Measurements from ENCODE around the gene MKNK2. TPM values are rescaled to one million over a fixed set of nuclear protein-coding genes. Genes with fewer than 3 reads are reported as not detected.

The MKNK2 gene
- polyA plus RNA-seq, 1 experiment: 31.1 TPM

DNA sequence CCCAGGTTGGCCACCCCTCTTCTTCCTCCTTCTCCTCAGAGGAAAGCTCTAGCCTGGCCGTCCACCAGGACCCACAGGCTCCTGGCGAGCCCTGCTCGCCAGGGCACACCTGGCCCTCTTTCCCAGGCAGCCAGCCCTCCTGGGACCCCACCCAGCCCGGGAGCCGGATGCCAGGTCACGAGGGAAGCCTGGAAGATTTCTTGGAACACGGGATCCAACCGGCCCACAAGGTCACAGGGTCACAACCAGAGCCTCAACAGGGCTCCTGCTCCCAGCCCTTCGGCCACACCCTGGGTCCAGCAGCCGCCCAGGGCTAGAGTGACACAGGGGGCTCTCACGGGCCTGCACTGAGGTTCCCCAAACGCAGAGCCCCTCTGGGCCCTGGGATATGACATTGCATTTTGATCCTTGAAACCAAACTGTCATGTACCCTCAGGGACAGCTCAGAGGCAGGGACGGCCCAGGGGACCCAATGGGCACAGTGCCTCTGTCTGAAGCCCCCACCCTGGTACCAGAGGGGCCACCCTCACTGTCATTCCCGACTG lies 5.5 kb downstream of the MKNK2 start:
- TF ChIP-seq, protein P1, sequence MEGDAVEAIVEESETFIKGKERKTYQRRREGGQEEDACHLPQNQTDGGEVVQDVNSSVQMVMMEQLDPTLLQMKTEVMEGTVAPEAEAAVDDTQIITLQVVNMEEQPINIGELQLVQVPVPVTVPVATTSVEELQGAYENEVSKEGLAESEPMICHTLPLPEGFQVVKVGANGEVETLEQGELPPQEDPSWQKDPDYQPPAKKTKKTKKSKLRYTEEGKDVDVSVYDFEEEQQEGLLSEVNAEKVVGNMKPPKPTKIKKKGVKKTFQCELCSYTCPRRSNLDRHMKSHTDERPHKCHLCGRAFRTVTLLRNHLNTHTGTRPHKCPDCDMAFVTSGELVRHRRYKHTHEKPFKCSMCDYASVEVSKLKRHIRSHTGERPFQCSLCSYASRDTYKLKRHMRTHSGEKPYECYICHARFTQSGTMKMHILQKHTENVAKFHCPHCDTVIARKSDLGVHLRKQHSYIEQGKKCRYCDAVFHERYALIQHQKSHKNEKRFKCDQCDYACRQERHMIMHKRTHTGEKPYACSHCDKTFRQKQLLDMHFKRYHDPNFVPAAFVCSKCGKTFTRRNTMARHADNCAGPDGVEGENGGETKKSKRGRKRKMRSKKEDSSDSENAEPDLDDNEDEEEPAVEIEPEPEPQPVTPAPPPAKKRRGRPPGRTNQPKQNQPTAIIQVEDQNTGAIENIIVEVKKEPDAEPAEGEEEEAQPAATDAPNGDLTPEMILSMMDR (IDR thresholded peaks at IDR 0.05; ENCODE audit: low read depth, low read length): no peak
- H3K4me3 ChIP-seq (ENCODE audit: low read depth, low read length): no peak overlapping the region
- ChIA-PET CTCF (no interaction called here), POLR2A (no interaction called here)
- no peak overlapping the region for H3K27ac ChIP-seq (ENCODE audit: low read depth, low read length)
- H3K9me3 ChIP-seq (ENCODE audit: control insufficient read depth, insufficient read depth, low read length): no peaks in the 10 kb centered on the region; the same call in 1 of the 2 replicates
- no peaks in the 10 kb centered on the region for H3K27me3 ChIP-seq (ENCODE audit: control insufficient read depth, insufficient read depth, low read length)
- no peak for DNase-seq (ENCODE audit: low read depth, low spot score)

DNA sequence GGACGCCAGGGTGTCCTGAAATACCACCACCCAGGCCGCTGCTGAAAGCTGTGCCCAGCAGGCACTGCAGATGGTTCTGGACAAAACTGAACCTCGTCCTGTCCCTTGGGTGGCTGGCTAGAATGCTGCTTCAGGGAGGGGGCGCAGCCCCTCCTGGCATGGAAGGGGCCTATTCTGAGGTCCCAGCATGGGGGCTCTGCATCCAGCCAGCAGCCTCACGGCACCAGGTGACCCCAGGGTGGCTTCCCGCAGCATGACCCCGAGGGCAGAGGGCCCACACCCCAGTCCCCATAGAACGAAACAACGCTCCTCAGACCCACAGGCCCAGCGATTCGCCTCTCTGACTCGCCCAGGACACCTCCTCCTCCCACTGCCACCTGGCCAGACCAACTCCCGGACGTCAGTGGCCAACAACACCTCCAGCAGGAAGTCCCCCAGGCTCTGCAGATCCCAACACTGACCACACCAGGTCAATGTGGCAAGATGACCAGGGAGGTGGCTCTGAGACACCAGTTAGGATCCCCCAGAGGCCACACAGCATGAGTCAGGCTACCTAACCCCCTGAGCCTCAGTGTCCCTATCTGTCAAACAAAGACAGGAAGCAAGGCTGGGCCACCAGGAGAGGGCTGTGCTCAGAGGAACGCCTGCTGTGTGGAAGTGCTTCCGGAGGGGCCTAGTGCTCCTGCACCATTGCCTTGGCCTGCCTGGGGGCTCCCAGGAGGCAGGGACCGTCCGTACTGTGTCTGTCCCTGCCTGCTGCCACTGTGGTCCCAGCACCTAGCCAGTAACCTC lies 6.1 kb downstream of the MKNK2 start:
- Histone ChIP-seq H3K4me3 (ENCODE audit: low read depth, low read length) (no peak overlapping the region), H3K9me3 (ENCODE audit: control insufficient read depth, insufficient read depth, low read length) (no peaks in the 10 kb centered on the region; the same call in 1 of the 2 replicates), H3K27ac (ENCODE audit: low read depth, low read length) (no peak overlapping the region), H3K27me3 (ENCODE audit: control insufficient read depth, insufficient read depth, low read length) (no peaks in the 10 kb centered on the region)
- TF ChIP-seq, protein P1 (IDR thresholded peaks at IDR 0.05; ENCODE audit: low read depth, low read length): no peak
- CTCF ChIA-PET: no interaction called here
- no peak for DNase-seq (ENCODE audit: low read depth, low spot score)
- POLR2A ChIA-PET: no interaction called here

DNA sequence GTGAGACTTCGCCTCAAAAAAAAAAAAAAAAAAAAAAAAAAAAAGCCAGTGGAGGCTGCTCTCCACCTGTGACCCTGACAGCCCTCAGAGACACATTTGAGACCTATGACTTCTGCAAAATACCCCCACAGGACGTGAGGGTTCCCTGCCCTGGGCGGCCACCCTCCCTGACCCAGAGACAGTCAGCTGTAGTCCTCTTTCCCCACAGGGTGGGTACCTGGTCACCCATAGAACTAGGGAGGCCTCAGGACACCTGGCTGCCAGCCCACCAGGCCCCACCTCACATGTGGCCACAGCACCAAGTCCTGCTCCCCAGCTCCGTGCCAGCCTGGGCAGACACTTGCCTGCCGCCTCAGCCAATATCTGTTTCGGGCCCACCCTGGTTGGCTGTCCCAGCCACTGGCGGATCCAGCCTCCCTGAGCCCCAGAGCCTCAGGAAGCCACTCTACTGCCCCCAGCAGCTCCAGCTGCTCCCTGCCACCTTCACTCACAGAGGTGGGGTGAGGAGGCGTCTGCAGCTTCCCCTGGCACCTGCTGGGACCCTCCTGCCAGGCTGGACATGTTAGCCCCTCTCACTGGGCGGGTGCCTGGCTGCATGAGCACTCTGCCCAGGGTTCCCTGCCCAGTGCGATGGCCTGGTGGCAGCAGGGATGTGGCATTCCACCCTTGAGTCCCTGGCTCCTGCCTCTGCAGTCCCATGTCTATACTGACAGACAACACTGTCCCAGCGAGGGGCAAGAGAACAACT lies 6.9 kb downstream of the MKNK2 start:
- Histone ChIP-seq H3K27me3 (ENCODE audit: control insufficient read depth, insufficient read depth, low read length) (no peaks in the 10 kb centered on the region), H3K4me3 (ENCODE audit: low read depth, low read length) (no peak overlapping the region), H3K9me3 (ENCODE audit: control insufficient read depth, insufficient read depth, low read length) (no peaks in the 10 kb centered on the region; the same call in 1 of the 2 replicates), H3K27ac (ENCODE audit: low read depth, low read length) (no peak overlapping the region)
- TF ChIP-seq, protein P1 (IDR thresholded peaks at IDR 0.05; ENCODE audit: low read depth, low read length): no peak
- DNase-seq (ENCODE audit: low read depth, low spot score): no peak
- CTCF ChIA-PET: interaction anchor here (0.9 kb wide), 1 partner anchor 115 kb away, joined by 3 read pairs; no protein-coding TSS in a partner anchor
- POLR2A ChIA-PET: interaction anchor here (0.7 kb wide), 1 partner anchor 25 kb away, joined by 6 read pairs; no protein-coding TSS in a partner anchor

DNA sequence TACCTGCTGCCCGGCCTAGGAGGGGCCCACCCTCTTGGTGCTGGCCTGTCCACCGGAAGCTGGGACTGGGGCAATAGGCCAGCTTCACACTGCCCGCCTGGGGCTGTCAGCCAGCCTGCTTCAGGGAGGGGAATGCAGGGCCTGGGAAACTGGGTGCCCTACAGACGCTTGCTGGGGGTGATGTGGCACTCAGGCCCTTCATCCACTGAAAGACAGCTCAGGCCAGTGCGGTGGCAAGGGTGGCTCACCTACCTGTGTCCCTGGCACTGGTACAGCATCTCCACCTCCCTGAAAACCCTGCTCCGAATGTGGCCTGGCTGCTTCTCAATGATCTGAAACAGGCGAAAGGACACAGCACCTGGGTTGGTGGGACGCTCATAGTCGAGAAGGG lies 7.8 kb downstream of the MKNK2 start:
- ChIA-PET CTCF (no interaction called here), POLR2A (interaction anchor here (0.6 to 0.7 kb wide), 2 partner anchors 24 to 646 kb away, joined by 3 to 6 read pairs; no protein-coding TSS in a partner anchor)
- no peak for DNase-seq (ENCODE audit: low read depth, low spot score)
- H3K4me3 ChIP-seq (ENCODE audit: low read depth, low read length): no peak overlapping the region
- TF ChIP-seq, protein P1 (IDR thresholded peaks at IDR 0.05; ENCODE audit: low read depth, low read length): no peak
- H3K9me3 ChIP-seq (ENCODE audit: control insufficient read depth, insufficient read depth, low read length): no peaks in the 10 kb centered on the region; the same call in 1 of the 2 replicates
- H3K27ac ChIP-seq (ENCODE audit: low read depth, low read length): no peak overlapping the region
- no peaks in the 10 kb centered on the region for H3K27me3 ChIP-seq (ENCODE audit: control insufficient read depth, insufficient read depth, low read length)
